ENCODE data around the gene TBC1D16.

GRCh38 chr17:80026359-80027042 lies 9.2 kb downstream of the TBC1D16 start:
- TF ChIP-seq EZH2 (IDR thresholded peaks at IDR 0.05; ENCODE audit: borderline replicate concordance, insufficient read depth, low read depth, low read length, poor library complexity, severe bottlenecking) (no peak), CTCF (IDR thresholded peaks at IDR 0.05) (no peak)

Measured in B cell (primary cell).